ENCODE data around the gene C5.

GRCh38 chr9:120932086-120932823, 117.8 kb downstream of the C5 start:
- TF ChIP-seq, protein P1, sequence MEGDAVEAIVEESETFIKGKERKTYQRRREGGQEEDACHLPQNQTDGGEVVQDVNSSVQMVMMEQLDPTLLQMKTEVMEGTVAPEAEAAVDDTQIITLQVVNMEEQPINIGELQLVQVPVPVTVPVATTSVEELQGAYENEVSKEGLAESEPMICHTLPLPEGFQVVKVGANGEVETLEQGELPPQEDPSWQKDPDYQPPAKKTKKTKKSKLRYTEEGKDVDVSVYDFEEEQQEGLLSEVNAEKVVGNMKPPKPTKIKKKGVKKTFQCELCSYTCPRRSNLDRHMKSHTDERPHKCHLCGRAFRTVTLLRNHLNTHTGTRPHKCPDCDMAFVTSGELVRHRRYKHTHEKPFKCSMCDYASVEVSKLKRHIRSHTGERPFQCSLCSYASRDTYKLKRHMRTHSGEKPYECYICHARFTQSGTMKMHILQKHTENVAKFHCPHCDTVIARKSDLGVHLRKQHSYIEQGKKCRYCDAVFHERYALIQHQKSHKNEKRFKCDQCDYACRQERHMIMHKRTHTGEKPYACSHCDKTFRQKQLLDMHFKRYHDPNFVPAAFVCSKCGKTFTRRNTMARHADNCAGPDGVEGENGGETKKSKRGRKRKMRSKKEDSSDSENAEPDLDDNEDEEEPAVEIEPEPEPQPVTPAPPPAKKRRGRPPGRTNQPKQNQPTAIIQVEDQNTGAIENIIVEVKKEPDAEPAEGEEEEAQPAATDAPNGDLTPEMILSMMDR (IDR thresholded peaks at IDR 0.05): no peak
- TF ChIP-seq POLR2A (IDR thresholded peaks at IDR 0.05): no peak
